GM19043 (cell line): ENCODE data around the gene WT1.

Experiments
- ATAC-seq: cut with Tn5 transposase; IDR thresholded peaks from one replicate; pipeline ENCODE4 v1.9.1; 2021; ENCODE audit warnings: low read depth; ENCODE audit not compliant: unreplicated experiment

Gene WT1

DNA sequence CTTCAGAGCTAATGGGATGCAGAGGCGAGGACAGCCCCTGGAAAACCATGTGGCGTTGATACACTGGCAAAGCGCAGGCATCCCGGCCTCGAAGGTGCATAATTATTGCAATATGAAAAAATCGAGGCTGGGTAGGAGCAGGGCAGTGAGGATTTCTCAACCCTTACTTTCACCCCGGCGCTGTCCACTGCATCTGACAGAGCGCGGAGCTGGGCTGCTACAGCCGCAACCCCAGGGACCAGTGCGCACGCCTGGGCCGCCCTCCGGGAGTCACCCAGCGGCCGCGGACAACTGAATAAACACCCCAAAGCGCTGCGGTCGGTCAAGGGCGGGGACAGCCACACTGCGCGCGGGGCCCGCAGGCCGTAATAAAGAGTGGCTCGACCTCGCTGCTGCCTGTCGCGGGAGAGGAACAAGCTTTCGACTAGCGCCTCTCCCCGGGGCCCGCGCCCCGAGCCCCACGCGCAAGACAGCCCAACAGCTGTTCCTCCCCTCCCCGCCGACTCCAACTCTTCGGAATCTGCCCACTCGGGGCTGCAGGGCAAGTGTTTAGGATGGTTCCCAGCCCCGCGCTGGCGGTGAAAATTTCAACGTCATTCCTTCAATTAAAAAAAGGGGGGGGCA is 3.6 kb upstream of the WT1 start:
- ATAC-seq: no peak

DNA sequence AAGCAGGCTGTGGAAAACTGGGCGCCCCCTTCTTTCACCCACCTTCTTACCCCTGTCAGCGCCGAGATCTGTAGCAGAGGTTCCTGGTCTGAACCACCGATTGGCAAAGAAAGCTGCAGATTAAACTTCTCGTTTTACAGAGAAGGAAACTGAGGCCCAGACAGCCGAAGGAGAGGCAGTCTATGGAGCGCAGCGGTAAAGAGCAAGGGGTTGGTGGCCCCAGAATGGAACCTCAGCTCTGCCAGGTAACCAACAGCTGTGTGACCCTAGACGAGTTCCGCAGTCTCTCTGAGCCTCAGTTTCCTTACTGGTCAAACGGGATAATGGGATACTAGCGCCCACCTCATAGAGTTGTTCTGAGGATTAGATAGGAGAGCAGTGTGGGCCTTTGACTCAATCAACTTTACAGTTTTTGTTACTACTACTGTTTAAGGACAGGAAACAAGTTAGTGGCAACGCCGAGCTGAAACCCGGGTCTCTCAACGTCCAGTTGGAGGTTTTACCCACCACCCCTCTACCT is 3.1 kb upstream of the WT1 start:
- no peak for ATAC-seq

DNA sequence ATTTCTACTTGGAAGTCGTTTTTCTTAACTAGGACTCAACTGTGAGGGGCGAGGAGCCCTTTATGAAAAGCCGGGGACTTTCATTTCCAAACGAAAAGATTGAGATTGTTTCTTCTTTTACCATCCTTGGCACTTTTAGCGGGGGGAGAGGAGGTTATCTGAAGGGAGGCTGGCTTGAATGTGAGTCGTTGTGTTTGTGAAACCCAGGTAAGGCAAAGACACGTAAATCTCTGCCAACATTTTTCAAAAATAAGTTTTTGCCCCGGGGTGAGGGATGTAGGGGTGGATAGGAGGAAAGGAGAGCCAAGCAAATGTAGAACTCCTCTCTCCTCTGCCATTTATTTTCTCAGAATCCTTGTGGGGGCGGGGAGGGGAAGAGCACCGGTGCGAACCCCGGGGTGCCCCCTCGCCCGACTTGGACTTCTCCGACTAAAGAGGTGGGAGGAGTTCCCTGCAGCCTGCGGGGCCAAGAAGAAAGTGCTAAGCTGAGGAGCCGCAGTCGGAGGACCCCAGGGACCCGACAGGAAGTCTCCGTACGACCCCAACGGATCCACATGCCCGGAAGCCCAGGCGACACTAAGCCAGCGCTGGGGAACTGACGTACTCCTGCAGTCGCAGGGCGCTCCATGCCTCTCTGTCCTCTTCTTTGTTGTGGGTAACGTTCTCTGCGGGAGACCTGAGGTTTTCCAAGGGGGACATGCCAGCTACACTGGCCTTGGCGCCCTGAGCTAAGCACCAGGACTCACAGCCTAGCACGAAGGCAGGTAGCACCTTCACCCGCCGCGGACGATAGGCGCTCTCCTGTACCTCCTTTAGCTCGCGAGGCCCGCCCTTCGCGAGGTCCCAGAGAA is 2.4 kb upstream of the WT1 start:
- no peak for ATAC-seq

GRCh38 chr11:32436751-32437494 is 1.6 kb upstream of the WT1 start:
- ATAC-seq: no peak

DNA sequence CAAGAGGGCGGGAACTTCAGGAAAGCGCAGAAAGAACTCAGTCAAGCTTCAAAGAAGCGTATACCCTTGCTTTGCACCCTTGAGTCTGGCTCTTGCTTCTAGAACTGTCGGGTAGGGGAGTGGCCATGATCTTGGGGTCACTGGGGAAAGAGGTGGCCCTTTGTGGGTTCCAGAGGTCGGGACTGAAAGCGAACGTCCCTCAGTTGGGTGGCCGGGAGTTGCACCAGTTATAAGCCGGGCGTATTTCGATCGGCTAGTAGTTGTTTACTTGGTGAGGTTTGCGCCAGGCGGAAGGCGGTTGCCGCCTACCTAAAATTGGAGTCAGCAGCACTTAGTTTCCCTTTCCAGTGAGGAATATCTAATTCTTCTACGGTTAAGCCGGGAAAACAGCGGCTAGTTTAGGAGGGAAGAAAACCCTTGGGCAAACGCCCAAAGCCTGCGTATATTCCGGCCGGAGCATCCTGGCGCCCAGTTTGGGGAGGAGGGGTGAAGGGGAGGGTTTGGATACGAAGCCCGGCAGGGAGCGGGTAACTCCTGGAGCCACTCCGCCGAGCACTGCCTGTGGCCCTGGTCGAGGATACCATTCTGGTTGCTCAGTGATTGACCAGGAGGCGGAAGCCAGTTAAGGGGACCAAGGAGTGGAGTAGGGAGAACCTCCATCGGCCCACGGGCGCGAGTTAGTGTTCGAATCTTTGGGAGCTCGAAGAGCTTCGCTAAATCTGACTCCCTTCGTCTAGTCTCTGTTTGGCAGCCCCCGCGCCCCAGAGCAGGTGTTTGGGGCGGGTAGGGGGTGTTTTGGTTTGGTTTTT is 807 bp upstream of the WT1 start:
- no peak for ATAC-seq

DNA sequence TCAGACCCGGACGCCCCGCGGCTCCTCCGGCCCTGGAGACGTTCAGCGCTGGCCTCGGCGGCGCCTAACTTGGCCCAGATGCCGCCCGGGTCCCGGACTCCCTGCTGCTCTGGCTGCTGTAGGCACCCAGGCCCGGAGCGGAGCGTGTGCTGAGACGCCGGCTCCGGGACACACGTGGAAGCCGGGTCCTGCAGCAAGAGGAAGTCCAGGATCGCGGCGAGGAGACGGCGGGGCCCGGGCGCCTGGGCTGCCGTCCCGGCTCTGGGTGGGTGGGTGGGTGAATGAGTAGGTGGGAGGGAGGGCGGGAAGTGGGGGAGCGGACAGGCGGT is 223 bp downstream of the WT1 start:
- ATAC-seq: no peak

DNA sequence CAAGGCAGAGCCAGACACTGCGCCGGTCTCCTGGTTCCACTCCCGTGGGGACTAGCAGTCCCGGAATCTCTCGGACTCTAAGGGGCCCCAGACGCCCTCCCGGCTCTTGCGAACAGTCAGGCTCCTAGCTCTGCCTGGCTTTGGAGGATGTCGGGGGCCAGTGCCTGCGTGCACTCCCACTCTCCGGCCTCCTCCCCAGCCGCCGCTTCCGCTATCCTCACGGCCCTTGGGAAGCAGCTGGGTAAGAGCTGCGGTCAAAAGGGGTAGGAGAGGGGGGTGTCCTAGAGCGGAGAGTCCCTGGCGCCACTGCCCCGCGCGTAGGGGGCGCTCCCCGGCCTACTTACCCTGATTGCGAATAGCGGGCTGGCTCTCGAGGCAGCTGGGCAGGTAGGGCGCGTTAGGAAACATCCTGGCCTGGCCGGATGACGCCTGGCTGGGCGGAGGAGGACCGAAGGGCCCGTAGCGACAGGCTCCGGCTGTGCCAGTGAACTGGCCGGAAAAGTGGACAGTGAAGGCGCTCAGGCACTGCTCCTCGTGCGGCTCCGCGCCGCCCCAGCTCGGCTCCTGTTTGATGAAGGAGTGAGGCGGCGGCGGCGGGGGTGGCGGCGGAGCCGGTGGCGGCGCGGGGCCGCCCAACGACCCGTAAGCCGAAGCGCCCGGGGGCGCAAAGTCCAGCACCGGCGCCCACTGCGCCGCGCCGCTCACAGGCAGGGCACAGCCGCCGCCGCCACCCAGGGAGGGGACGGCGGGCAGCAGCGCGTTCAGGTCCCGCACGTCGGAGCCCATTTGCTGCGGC is 785 bp downstream of the WT1 start:
- ATAC-seq: no peak

DNA sequence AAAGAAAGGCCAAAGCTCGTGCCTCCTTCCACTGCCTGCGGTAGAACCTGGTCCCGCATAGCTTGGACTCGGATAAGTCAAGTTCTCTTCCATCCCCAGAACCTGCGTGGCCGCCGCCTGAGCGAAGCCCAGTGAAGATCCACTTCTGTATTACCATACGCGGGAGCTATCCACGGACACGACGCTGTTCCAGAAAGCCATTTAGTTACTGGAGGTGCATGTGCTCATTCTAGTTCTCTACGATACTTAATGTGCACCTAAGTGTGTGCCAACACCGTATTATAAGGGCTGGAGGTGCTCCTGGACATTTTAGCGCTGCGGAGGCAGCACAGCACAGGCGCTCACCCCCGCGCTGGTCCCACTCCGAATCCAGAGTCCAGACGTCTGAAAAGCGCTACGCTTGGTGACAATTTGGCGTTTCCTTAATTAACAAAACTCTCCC is 1.4 kb downstream of the WT1 start:
- ATAC-seq: no peak

- ATAC-seq: no peak
Observed at GRCh38 chr11:32433101-32433913, 2.0 kb downstream of the WT1 start.

DNA sequence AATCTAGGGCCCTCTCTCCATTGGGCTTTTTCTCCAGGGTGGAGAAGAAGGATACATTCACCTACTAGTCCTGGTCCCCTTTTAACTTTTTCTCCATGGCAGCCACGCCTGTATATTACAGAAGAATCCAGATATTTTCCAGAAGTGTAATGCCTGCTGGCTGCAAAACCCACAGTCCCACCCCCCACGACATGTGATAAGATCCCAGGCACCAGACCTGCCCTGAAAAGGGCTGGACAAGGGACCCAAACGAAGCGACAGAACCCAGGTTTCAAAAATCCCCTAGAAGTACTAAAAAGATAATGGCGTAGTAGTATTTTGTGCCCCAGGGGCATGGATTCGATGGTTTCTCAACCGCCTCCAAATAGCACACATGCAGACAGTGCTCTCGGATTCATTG is 2.8 kb downstream of the WT1 start:
- no peak for ATAC-seq

- no peak for ATAC-seq
Observed at GRCh38 chr11:32430568-32431381, 4.6 kb downstream of the WT1 start.

GRCh38 chr11:32429477-32429876 is 5.9 kb downstream of the WT1 start:
- no peak for ATAC-seq

DNA sequence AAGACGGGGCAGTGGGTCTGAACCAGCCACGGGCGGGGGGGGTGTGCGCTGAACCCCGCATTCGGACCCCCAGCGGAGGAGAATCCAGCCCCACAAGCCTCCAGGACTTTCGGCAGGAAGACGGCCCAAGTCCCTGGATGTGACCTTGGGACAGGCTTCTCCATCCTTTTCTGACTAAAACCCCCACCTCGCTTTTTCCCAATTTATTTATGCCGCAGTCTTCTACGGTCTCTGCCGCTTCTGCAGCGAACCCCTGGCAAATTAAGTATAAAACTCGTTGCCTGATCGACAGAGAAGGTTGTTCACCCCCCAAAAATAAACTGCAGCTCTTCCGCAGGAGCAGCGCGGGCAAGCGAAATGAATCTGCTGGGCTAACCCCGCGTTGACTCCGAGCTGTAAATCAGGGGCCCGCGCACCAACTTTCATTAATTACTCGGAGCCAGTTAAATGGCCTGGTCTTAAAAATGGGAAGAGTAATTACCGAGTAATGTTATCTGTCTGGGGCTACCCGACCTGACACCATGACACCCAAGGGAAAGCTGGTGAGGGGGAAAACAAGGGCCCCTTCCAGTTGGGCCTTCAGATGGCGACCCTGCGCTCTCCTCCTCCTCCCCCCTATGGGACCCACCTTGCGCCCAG is 6.6 kb downstream of the WT1 start:
- ATAC-seq: no peak

DNA sequence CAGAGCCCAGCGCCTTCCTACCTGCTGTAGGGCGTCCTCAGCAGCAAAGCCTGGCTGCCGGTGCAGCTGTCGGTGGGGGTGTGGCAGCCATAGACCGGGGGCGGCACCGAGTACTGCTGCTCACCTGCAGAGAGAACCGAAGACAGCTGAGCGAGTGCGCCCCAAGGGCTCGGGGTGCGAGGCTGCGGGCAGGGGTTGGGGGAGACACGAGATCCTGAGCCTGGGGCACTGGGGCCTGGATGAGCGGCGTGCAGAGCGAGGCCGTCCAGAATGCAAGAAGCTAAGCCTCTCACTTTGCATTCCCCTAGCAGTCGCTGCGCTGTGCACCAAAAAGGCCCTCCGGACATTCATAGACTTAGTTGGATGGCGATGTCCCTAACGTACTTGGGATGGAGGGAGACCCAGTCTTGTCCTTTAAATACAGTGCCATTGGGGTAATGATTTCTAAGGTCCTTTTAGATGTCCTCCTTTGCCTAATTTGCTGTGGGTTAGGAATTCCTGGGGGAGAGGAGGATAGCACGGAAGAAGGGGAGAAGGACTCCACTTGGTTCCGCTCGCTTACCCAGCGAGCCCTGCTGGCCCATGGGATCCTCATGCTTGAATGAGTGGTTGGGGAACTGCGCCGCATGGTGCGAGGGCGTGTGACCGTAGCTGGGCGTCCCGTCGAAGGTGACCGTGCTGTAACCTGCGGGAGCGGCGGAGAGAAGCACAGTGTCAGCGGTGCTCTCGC is 7.2 kb downstream of the WT1 start:
- ATAC-seq: no peak

- ATAC-seq: no peak
Observed at GRCh38 chr11:32427616-32427934, 7.8 kb downstream of the WT1 start.

- no peak for ATAC-seq
Observed at GRCh38 chr11:32426819-32427615, 8.3 kb downstream of the WT1 start.
